Measurements from ENCODE around the gene MYH6. TPM values are rescaled to one million over a fixed set of nuclear protein-coding genes. Genes with fewer than 3 reads are reported as not detected.

Gene MYH6
- total and polyA plus RNA-seq, 2 donors: 0.26 TPM; not detected in 1

GRCh38 chr14:23441076-23441475 lies 33.0 kb upstream of the MYH6 start:
- no peak overlapping the region for H3K4me3 ChIP-seq (ENCODE audit: low read depth, low read length)
- no peaks in the 10 kb centered on the region for H3K36me3 ChIP-seq (ENCODE audit: insufficient read depth)
- DNase-seq (ENCODE audit: extremely low spot score): no peak
- WGBS: 18% methylated on average over 1 of the region's 1 CpG
- no peak overlapping the region for H3K27ac ChIP-seq (ENCODE audit: low read depth)
- no peaks in the 10 kb centered on the region for H3K4me1 ChIP-seq (ENCODE audit: insufficient read depth)

- no peak for DNase-seq (ENCODE audit: extremely low spot score)
- Histone ChIP-seq H3K36me3 (ENCODE audit: insufficient read depth) (no peaks in the 10 kb centered on the region), H3K27ac (ENCODE audit: low read depth) (no peak overlapping the region), H3K4me3 (ENCODE audit: low read depth, low read length) (no peak overlapping the region), H3K4me1 (ENCODE audit: insufficient read depth) (no peaks in the 10 kb centered on the region)
- 92% methylated on average over 6 of the region's 6 CpGs for WGBS
Measured at GRCh38 chr14:23439107-23439835, 31.2 kb upstream of the MYH6 start.

GRCh38 chr14:23438101-23438971 lies 30.3 kb upstream of the MYH6 start:
- no peak overlapping the region for H3K27ac ChIP-seq (ENCODE audit: low read depth)
- H3K4me1 ChIP-seq (ENCODE audit: insufficient read depth): no peaks in the 10 kb centered on the region
- H3K36me3 ChIP-seq (ENCODE audit: insufficient read depth): no peaks in the 10 kb centered on the region
- no peak overlapping the region for H3K4me3 ChIP-seq (ENCODE audit: low read depth, low read length)
- DNase-seq (ENCODE audit: extremely low spot score): no peak
- WGBS: 32% methylated on average over 15 of the region's 15 CpGs

- 64% methylated on average over 8 of the region's 8 CpGs for WGBS
- no peaks in the 10 kb centered on the region for H3K36me3 ChIP-seq (ENCODE audit: insufficient read depth)
- H3K27ac ChIP-seq (ENCODE audit: low read depth): no peak overlapping the region
- H3K4me3 ChIP-seq (ENCODE audit: low read depth, low read length): no peak overlapping the region
- H3K4me1 ChIP-seq (ENCODE audit: insufficient read depth): no peaks in the 10 kb centered on the region
- DNase-seq (ENCODE audit: extremely low spot score): no peak
Measured at GRCh38 chr14:23437133-23438100, 29.3 kb upstream of the MYH6 start.

GRCh38 chr14:23436327-23437132 lies 28.5 kb upstream of the MYH6 start:
- H3K4me1 ChIP-seq (ENCODE audit: insufficient read depth): no peaks in the 10 kb centered on the region
- H3K36me3 ChIP-seq (ENCODE audit: insufficient read depth): no peaks in the 10 kb centered on the region
- no peak overlapping the region for H3K27ac ChIP-seq (ENCODE audit: low read depth)
- WGBS: 57% methylated on average over 15 of the region's 15 CpGs
- DNase-seq (ENCODE audit: extremely low spot score): peak; percentile 71
- H3K4me3 ChIP-seq (ENCODE audit: low read depth, low read length): no peak overlapping the region

GRCh38 chr14:23435543-23436326 lies 27.7 kb upstream of the MYH6 start, which contains the start of gene MYH7:
Gene MYH7, minus strand, starts transcription at chr14:23435660. Its CDS starts 1,928 bp downstream, at chr14:23433732.
- H3K4me3 ChIP-seq (ENCODE audit: low read depth, low read length): no peak within 1 kb of the TSS
- WGBS: 48% methylated on average over 10 of the region's 10 CpGs
- H3K27ac ChIP-seq (ENCODE audit: low read depth): no peak within 1 kb of the TSS
- DNase-seq (ENCODE audit: extremely low spot score): no peak
- no peaks in the 10 kb centered on the region for H3K4me1 ChIP-seq (ENCODE audit: insufficient read depth)
- no peaks in the 10 kb centered on the region for H3K36me3 ChIP-seq (ENCODE audit: insufficient read depth)

GRCh38 chr14:23434488-23435222 lies 26.6 kb upstream of the MYH6 start:
- no peak overlapping the region for H3K27ac ChIP-seq (ENCODE audit: low read depth)
- DNase-seq (ENCODE audit: extremely low spot score): no peak

GRCh38 chr14:23433457-23433856 lies 25.4 kb upstream of the MYH6 start:
- Histone ChIP-seq H3K4me3 (ENCODE audit: low read depth, low read length) (no peak overlapping the region), H3K36me3 (ENCODE audit: insufficient read depth) (no peaks in the 10 kb centered on the region), H3K27ac (ENCODE audit: low read depth) (no peak overlapping the region), H3K4me1 (ENCODE audit: insufficient read depth) (no peaks in the 10 kb centered on the region)
- no peak for DNase-seq (ENCODE audit: extremely low spot score)
- WGBS: 82% methylated on average over 10 of the region's 10 CpGs

More at GRCh38 chr14:23434488-23435222, 26.6 kb upstream of the MYH6 start:
- Histone ChIP-seq H3K4me1 (ENCODE audit: insufficient read depth) (no peaks in the 10 kb centered on the region), H3K4me3 (ENCODE audit: low read depth, low read length) (no peak overlapping the region), H3K36me3 (ENCODE audit: insufficient read depth) (no peaks in the 10 kb centered on the region)
- 87% methylated on average over 8 of the region's 8 CpGs for WGBS

GRCh38 chr14:23432946-23433345 lies 24.9 kb upstream of the MYH6 start:
- 91% methylated on average over 10 of the region's 10 CpGs for WGBS
- DNase-seq (ENCODE audit: extremely low spot score): no peak
- H3K27ac ChIP-seq (ENCODE audit: low read depth): no peak overlapping the region
- no peaks in the 10 kb centered on the region for H3K36me3 ChIP-seq (ENCODE audit: insufficient read depth)
- no peak overlapping the region for H3K4me3 ChIP-seq (ENCODE audit: low read depth, low read length)
- no peaks in the 10 kb centered on the region for H3K4me1 ChIP-seq (ENCODE audit: insufficient read depth)

GRCh38 chr14:23432102-23432925 lies 24.2 kb upstream of the MYH6 start:
- WGBS: 81% methylated on average over 17 of the region's 17 CpGs
- Histone ChIP-seq H3K27ac (ENCODE audit: low read depth) (no peak overlapping the region), H3K36me3 (ENCODE audit: insufficient read depth) (no peaks in the 10 kb centered on the region), H3K4me1 (ENCODE audit: insufficient read depth) (no peaks in the 10 kb centered on the region), H3K4me3 (ENCODE audit: low read depth, low read length) (no peak overlapping the region)
- DNase-seq (ENCODE audit: extremely low spot score): no peak

- Histone ChIP-seq H3K4me1 (ENCODE audit: insufficient read depth) (no peaks in the 10 kb centered on the region), H3K27ac (ENCODE audit: low read depth) (no peak overlapping the region), H3K36me3 (ENCODE audit: insufficient read depth) (no peaks in the 10 kb centered on the region), H3K4me3 (ENCODE audit: low read depth, low read length) (no peak overlapping the region)
- 94% methylated on average over 10 of the region's 10 CpGs for WGBS
- no peak for DNase-seq (ENCODE audit: extremely low spot score)
Measured at GRCh38 chr14:23431486-23431885, 23.4 kb upstream of the MYH6 start.

All from urinary bladder (tissue), 4 donors.